HG02642 (cell line): ENCODE data around the gene ZC3H10.

Experiments used
- ATAC-seq: cut with Tn5 transposase; IDR thresholded peaks from one replicate; pipeline ENCODE4 v1.9.1; 2021; ENCODE audit warnings: mild to moderate bottlenecking; ENCODE audit not compliant: unreplicated experiment, poor library complexity

Gene ZC3H10

DNA sequence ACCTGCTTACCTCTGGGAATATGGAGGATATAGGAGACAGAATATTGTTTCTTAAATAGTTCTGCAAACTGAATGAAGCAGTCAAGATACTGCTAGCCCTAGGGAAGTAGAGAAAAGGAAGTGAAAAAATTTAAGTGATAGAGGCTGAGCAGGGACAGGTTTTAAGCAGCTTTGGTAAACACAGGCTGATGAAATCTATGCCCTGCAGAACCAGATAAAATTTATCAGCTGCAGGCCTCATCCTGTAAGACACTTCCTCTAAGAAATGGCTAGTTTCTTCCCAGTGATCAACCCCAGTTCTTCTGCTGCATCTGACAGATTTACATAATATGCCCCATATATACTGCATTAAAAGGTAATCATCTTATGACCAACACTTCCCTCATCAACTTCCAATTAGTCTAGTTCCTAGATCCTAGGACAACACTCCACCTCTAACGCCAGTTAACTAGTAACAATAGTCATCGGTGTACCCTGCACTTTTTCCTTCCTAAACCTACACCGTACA lies 8.7 kb downstream of the ZC3H10 start:
- no peak for ATAC-seq

DNA sequence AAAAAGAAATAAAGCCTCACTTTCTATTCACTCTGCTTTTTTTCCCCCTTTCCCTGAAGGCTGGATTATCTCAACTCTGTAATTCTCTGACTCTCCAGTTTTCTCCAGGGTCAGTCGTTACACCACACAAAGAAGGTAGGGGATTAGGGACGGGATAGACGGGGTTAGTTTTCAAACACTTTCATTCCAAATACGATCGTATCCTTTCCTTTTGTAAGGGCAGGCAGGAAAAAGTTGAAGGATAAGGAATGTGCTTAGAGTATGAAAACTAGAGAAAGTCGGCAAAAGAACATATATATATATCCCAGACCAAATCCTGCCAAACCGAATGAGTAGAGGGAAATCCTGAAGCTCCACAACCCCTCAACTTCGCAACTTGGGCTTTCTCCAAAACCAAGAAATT lies 9.4 kb downstream of the ZC3H10 start:
- no peak for ATAC-seq

GRCh38 chr12:56127888-56128669 lies 10.0 kb downstream of the ZC3H10 start, which contains the start of gene ESYT1:
Gene ESYT1 (plus strand): TSS chr12:56128267. CDS start chr12:56128320, 53 bp downstream.
- peak; percentile 88 for ATAC-seq

DNA sequence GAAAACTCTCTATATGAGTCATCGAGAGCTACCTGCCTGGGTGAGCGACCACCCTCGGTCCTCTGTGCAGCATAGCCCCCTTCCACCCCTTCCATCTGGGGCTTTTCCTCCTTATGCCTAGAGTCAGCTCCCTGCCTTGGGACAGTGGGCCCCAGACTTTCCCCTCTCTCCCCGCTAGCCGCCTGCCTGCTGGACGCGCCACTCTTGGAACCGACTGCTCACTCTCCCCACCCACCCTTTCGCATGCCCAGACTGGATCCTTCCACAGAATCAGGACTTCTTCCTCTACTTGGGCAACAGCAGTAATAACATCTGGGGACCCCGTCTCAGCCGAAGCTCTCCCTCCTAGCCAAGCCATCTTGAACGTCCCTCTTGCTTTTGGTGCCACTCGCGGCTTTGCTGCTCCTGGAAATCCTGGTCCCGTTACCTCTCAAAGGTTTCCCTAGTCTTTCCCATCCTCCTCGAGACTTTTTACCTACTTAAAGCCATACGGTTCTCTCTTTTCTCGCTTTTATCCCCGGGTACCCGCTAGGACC lies 10.7 kb downstream of the ZC3H10 start:
- ATAC-seq = no peak

- ATAC-seq = peak; percentile 32
Observed at GRCh38 chr12:56129206-56129941, 11.3 kb downstream of the ZC3H10 start.

DNA sequence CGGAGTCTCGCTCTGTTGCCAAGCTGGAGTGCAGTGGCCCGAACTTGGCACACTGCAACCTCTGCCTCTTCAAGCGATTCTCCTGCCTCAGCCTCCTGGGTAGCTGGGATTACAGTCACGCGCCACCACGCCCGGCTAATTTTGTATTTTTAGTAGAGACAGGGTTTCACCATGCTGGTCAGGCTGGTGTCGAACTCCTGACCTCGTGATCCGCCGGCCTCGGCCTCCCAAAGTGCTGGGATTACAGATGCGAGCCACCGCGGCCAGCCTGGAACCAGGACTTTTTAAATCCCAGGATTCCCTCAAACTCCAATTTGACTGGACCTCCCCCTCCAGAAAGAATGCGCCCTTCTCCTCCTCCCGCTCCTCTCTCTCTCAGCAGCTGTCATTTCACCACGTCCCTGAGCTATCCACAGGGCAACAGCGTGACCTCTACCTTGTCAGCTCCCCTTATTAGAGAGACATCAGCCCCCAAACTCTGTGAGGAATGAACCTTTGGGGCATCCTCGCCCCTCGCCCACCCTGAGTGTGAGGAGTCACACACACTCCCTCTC lies 12.0 kb downstream of the ZC3H10 start:
- ATAC-seq = no peak

DNA sequence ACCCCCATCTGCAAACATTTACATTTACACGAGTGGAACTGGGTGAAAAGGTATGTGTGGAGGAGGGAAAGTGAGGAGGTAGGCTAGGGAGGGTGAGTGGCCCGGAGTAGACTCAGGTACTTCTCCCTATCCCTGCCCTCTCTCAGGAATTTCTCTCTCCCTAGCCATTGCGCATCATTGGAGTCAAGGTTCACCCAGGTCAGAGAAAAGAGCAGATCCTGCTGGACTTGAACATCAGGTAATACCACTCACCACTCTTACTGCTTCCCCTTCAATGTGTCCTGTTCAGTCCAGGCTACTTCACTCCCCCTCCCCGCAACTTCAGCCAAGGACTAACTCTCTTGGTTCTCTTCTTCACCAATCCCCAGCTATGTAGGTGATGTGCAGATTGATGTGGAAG lies 12.8 kb downstream of the ZC3H10 start:
- ATAC-seq = no peak

- no peak for ATAC-seq
Observed at GRCh38 chr12:56134897-56135296, 16.8 kb downstream of the ZC3H10 start.

DNA sequence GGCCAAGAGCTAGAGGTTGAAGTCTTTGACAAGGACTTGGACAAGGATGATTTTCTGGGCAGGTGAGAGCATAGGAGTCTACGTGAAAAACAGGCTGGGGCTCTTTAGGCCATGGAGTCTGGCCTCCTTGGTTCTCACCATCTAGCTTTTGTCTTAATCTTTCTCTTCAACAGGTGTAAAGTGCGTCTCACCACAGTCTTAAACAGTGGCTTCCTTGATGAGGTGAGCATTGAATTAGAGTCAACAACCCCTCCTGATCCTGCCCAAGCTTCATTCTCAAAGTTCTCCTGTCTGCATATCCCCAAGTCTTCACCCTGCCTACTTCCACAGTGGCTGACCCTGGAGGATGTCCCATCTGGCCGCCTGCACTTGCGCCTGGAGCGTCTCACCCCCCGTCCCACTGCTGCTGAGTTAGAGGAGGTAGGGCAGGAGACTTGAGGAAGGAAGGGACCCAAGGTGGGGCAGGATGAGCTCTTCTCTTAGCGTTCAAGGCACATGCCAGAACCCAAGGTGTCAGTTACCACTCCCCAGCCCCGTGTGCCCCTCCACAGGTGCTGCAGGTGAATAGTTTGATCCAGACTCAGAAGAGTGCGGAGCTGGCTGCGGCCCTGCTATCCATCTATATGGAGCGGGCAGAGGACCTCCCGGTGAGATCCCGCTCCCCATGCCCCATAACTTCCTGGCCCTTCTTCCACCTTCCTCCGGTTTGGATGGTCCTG lies 19.9 kb downstream of the ZC3H10 start:
- ATAC-seq = no peak

- no peak for ATAC-seq
Observed at GRCh38 chr12:56141946-56142784, 24.1 kb downstream of the ZC3H10 start.

- ATAC-seq = no peak
Observed at GRCh38 chr12:56143217-56143616, 25.2 kb downstream of the ZC3H10 start.

GRCh38 chr12:56143870-56144269 lies 25.8 kb downstream of the ZC3H10 start:
- no peak for ATAC-seq

- no peak for ATAC-seq
Observed at GRCh38 chr12:56145217-56145616, 27.2 kb downstream of the ZC3H10 start.

DNA sequence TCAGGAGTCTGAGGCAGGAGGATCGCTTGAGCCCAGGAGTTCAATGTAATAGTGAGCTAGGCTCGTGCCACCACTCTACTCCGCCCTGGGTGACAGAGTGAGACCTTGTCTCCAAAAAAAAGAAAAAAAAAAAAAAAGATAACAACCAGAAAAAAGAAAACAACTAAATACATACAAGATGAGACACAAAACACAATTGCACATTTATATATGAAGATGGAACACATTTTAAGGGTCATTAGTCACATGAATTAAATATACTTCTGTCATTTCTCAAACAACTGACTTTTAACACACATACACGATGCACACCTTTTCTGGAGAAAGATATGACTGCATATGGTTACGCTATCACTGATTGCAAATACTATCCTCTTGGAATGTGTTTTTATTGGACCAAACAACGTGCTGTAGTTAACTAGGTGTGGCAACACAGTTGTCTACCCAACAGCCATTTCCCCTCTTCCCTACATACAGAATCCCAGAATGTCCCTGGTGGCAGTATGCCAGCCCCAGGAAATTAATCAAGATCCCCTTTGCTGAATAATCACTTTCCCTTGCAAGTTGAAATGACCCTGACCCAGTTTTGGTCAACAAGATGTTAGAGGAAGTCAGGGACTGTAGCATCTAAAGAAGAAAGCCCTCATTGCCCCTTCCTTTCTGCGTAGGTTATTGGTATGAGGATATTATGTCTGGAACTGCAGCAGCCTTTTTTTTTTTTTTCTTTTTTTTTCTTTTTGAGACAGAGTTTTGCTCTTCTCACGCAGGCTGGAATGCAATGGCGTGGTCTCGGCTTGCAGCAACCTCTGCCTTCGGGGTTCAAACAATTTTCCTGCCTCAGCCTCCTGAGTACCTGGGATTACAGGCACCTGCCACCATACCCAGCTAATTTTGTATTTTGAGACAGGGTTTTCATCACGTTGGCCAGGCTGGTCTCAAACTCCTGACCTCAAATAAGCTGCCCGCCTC lies 28.7 kb downstream of the ZC3H10 start:
- no peak for ATAC-seq

GRCh38 chr12:56150563-56150962 lies 32.5 kb downstream of the ZC3H10 start:
- ATAC-seq = no peak

- peak; percentile 44 for ATAC-seq
Observed at GRCh38 chr12:56151672-56152131, 33.6 kb downstream of the ZC3H10 start.

DNA sequence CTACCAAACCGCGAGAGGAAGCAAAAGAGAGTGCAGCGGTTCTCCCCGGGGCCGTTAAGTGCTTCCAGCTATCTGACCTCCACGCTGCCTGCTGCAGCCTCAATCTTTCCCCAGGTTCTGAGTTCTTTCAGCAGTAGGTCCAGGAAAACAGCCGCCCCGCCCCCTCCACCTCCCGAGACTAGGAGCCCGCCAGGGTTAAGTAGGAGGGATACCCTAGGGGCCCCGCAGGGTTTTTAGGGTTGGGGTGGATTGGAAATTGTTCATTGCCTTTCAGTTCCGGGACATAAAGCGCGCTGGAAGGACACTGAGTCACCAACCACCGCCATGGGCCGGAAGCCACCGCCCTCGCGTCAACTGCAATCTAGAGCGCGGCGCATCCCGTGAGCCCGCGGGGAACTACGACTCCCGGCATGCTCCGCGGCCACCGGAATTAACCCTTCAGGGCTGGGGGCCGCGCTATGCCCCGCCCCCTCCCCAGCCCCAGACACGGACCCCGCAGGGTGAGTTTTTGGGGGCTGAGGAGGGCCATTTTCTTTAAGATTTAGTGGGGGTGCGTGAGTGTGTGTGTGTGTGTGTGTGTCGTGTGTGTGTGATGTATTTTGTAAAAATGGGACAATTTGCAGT lies 34.2 kb downstream of the ZC3H10 start, which contains the start of gene MYL6B:
Gene MYL6B, plus strand, starts transcription at position 456 of the 624 bp plus-strand sequence. CDS start 1,332 bp downstream, outside the sequence.
- ATAC-seq = peak; percentile 91
